ENCODE results near the gene EPOP.

The EPOP gene

GRCh38 chr17:38674749-38675615 lies at the start of gene EPOP:
EPOP (minus strand) TSS chr17:38674957; CDS start chr17:38674495, 462 bp downstream.
- peak; percentile 94 to 96 for DNase-seq

GRCh38 chr17:38721802-38722201 lies 47.0 kb upstream of the EPOP start:
- no peak for DNase-seq

- no peak for DNase-seq
Measured at GRCh38 chr17:38720941-38721340, 46.2 kb upstream of the EPOP start.

DNA sequence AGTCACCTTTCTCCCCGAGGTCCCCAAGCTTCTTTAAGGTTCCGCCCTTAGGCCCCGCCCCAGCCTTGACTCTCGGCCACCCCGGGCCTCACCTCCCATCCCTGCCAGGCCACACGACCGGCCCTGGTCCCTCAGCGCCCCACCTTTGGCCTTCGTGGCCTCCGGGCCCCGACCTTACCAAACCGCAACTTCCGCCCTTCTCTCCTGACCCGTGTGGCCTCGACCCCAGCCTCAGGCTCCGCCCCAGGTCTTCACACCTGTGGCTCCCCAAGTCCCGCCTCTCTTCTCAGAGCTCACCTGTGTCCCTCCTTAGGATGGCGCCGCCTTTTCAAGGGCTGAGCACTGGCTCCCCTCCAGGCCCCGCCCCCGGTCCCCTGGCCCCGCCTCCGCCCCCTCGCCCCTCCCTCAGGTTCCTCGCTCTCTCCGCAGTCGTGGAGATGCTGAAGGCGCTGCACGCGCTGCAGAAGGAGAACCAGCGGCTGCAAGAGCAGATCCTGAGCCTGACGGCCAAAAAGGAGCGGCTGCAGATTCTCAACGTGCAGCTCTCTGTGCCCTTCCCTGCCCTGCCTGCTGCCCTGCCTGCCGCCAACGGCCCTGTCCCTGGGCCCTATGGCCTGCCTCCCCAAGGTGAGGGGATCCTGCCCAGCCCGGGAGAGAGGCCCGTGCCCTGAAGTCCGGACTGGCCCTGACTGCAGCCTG lies 45.3 kb upstream of the EPOP start:
- no peak for DNase-seq

- DNase-seq, result no peak
Measured at GRCh38 chr17:38719289-38719942, 44.7 kb upstream of the EPOP start.

DNA sequence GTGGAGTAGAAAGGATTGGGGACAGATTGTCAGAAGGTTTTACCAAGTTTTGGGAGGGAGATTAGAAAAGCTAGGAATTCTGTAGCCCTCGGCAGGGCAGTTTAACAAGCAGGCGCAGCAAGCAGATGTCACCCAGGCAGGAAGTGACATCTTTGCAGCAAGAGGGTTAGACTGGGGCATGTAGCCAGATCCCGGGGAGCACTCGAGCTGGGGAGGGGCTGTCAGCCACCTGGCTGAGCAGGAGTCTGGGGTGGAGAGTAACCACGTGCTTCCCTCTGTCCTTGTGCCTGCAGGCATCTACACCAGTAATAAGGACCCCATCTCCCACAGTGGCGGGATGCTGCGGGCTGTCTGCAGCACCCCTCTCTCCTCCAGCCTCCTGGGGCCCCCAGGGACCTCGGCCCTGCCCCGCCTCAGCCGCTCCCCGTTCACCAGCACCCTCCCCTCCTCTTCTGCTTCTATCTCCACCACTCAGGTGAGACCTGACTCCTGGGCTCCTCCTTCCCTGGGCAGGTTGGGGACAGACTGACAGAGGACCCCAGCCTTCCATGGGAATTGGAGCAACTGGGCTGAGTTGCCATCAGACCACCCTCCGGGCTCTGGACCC lies 42.5 kb upstream of the EPOP start:
- DNase-seq, result no peak

DNA sequence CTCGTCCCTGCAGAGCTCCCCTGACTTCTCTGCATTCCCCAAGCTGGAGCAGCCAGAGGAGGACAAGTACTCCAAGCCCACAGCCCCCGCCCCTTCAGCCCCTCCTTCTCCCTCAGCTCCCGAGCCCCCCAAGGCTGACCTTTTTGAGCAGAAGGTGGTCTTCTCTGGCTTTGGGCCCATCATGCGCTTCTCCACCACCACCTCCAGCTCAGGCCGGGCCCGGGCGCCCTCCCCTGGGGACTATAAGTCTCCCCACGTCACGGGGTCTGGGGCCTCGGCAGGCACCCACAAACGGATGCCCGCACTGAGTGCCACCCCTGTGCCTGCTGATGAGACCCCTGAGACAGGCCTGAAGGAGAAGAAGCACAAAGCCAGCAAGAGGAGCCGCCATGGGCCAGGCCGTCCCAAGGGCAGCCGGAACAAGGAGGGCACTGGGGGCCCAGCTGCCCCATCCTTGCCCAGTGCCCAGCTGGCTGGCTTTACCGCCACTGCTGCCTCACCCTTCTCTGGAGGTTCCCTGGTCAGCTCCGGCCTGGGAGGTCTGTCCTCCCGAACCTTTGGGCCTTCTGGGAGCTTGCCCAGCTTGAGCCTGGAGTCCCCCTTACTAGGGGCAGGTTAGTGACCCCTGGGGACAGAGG lies 41.7 kb upstream of the EPOP start:
- no peak for DNase-seq

DNA sequence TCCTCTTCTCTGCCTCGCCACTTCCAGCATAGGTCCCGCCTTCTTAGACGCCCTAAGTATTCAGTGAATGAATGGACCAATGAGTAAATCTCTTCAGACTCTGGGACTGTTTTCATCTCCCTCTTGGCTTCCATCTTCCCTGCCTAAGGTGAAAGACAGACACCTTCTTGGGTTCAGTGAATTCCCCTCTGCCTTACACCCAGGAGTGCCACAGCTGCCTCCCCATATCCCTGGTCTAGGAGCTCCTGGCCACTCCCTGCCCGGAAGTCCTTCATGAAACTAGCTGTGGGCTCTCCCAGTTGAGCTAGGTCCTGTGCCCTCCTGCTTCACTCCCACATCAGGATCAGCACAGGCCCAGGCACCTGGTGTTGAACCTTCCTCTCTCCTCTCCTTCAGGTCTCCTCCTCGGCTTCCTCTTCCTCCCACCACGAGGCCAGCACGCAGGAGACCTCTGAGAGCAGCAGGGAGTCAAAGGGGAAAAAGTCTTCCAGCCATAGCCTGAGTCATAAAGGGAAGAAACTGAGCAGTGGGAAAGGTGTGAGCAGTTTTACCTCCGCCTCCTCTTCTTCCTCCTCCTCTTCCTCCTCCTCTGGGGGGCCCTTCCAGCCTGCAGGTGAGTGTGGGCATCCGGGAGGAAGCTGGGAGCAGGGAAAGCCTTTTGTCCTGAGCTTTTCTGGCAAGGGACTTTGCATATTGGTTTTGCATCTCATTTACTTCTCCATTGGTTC lies 40.6 kb upstream of the EPOP start:
- DNase-seq, result no peak

DNA sequence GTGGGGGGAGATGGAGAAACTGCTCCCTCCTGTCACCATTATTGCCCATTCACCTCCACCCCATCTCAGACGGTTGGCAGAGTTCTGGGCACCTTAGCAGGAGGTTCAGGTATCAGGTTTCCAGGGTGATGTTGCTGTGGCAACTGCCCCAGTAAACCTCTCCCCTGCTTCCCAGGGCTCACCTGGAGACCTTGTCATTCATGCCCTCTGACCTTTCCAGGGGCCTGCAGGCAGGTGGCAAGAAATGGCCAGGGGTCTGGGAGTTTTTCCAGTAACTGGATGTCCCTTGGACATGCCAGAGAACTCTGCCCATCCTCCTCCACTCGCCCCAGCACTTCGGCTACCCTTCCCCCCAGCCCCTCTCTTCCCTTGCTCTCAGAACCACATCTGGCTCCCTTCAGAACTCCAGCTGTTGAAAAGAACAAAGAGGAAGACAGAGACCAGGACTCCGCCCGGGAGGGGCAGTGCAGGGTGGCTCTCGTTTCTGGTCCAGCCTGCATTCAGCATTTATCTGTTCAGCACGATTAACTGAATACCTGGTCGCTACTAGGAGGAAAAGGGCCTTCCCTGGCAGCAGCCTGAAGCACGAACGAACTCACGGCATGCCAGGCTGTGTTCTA lies 38.8 kb upstream of the EPOP start:
- DNase-seq, result no peak

DNA sequence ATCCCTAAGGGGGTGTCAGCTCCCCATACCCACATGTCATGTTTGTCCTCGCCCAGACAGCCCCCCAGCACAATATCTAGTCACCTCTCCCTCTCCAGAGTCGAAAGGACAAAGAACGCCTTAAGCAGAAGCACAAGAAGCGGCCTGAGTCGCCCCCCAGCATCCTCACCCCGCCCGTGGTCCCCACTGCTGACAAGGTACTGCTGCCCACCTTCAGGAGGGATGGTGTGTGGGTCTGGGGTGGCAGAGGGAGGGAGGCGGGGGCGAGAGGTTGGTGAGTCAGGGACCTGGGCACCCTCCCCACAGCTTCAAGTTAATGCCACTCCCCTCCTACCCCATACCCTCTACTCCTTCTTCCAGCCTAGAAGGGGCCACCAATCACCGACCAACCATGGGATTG lies 37.8 kb upstream of the EPOP start:
- no peak for DNase-seq

DNA sequence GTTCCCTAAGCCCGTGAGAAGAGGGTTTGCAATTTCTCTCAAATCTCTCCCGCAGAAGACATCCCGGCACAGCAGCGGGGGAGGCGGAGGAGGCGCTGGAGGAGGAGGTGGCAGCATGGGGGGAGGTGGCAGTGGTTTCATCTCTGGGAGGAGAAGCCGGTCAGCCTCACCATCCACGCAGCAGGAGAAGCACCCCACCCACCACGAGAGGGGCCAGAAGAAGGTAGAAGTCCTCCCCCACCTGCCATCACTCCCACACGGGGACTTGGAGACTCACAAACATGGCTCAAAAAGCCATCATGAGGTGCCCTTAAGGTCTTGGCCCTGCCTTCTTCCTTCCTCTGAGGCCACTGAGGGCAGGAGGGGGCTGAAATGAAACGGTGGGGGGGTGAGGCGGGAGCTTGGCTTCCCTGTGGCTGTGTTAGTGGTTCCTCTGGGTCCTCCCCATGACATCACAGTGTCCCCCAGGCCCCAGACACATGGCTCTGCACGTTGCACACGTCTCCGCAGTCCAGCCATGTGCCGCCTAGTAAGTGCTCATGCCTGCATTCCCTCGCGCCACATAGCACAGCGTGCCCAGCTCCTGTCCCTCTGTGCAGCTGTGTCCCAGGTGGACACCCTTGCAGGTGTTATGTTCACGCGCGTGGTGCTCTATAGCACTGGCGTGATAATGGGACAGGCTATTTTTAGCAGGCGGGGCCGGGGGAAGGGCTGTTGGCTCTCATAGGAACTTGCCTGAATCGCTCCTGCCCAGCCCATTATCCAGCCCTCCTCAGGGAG lies 37.2 kb upstream of the EPOP start:
- no peak for DNase-seq

- DNase-seq, result no peak
Measured at GRCh38 chr17:38710985-38711384, 36.2 kb upstream of the EPOP start.

DNA sequence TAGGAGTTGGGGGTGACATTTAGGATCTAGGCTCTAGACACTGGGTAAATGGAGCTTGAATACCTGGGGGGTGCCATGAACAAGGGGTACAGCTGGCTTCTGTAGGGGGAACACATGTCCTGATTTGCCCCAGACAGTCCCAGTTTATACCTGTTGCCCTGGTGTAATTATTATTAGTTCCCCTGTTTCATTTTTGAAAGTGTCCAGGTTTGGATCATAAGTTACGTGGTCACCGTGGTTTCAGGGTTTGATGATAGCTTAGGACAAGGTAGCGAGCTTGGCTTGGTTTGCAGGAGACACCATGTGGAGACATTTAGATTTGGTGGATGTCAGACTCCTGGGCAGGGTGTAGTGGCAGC lies 35.8 kb upstream of the EPOP start:
- DNase-seq, result no peak

- DNase-seq, result no peak
Measured at GRCh38 chr17:38709864-38710603, 35.3 kb upstream of the EPOP start.

DNA sequence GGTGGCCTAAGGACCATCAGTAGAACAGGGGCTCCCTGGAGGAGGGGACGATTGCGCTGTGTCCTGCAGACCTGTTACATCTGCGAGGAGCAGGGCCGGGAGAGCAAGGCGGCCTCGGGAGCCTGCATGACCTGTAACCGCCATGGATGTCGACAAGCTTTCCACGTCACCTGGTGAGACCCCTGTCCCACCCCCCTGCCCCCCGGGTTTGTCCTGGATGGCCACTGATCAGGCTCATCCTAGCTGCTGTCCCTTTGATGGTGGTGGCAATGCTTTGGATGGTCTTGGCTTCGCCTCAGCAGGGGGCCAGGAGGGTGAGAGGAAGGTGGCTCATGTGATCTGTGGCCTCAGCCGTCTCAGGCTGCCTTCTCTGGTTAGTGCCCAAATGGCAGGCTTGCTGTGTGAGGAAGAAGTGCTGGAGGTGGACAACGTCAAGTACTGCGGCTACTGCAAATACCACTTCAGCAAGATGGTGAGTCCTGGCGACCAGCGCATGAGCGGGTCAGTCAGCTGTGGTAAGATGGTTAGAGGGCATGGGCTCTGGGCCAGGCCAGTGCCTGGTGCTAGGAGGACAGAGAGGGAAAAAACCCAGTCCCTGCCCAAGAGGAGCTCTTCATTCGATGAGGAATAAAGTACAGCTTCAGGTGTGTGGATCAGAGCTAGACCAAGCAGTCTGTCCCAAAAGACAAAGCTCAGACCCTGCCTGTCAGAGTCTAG lies 34.5 kb upstream of the EPOP start:
- no peak for DNase-seq

DNA sequence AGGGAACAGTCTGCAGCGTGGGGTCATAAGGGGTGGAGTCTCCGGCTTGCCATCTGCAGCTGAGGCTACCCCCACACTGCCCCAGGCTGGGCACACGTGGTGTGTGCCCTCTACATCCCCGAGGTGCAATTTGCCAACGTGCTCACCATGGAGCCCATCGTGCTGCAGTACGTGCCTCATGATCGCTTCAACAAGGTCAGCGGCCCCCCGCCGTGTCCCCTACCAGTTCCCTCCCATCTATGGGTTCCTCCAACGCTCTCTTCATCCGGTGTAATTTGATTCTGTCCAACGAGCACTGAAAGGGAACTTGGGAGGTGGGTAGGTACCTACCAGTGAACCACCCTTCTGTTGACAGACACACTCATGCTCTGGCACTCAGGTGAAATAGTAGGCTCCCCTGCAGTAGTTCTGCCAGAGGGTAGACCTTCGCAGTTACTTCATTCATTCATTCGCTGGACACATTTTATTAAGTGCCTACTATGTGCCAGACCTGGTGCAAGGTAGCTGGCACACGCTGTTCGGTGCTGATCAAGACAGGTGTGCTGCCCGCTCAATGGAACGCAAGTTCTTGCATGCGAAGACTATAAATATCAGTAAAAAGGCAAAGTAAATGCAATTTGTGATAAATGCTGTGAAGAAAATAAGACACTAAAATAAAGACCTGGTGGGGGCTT lies 33.1 kb upstream of the EPOP start:
- DNase-seq, result no peak

GRCh38 chr17:38706505-38707216 lies 31.9 kb upstream of the EPOP start:
- DNase-seq, result peak; percentile 58 to 60
